ENCODE results near the gene EEF1AKMT4. TPM values are rescaled to one million over a fixed set of nuclear protein-coding genes. Genes with fewer than 3 reads are reported as not detected.

The EEF1AKMT4 gene
- total and polyA plus RNA-seq, 10 of the 15 experiments (the other 5 are each of a cell fraction or from before 2014, with no cell fraction given), result 7.5 to 26.8 (median 18.3) TPM

DNA sequence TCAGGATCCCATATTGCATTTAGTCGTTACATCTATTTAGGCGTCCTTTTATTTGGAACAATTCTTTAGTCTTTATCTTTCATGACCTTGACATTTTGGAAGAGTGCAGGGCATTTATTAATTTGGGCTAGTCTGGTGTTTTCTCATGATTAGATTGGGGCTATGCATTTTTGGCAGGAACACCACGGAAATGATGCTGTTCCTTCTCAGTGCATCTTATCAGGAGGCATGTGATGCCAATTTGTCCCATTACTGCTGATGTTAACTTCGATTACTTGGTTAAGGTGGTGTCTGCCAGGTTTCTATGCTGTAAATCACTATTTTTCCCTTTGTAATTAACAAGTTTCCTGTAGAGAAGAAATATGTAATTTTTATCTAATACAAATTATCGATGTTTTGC lies 38.2 kb upstream of the EEF1AKMT4 start:
- H3K9ac ChIP-seq (ENCODE audit: control insufficient read depth, insufficient read depth, low read length), result no peak overlapping the region
- no peaks in the 10 kb centered on the region for H3K79me2 ChIP-seq (ENCODE audit: control insufficient read depth, insufficient read depth, low read length)
- no TSS peak for BruUV-seq (replicated peaks)
- RAD21 ChIA-PET (ENCODE audit: unreplicated experiment), result no interaction called here
- no peak overlapping the region for H3K4me3 ChIP-seq
- no peak overlapping the region for H3K27ac ChIP-seq (ENCODE audit: control insufficient read depth, insufficient read depth)
- in situ Hi-C loops (cut with MboI), result no loop called here
- SMC1A ChIA-PET (ENCODE audit: uncharacterized antibody, unreplicated experiment), result no interaction called here
- no peaks in the 10 kb centered on the region for H3K9me3 ChIP-seq (replicated peaks; ENCODE audit: control insufficient read depth, insufficient read depth, low read length)
- no peak for ATAC-seq
- TF ChIP-seq SIX5 (IDR thresholded peaks at IDR 0.05; ENCODE audit: low read depth, low read length, severe bottlenecking) (no peak), MEF2B (IDR thresholded peaks at IDR 0.05; ENCODE audit: partially characterized antibody, poor library complexity, severe bottlenecking) (no peak), MTA3 (IDR thresholded peaks at IDR 0.05; ENCODE audit: borderline replicate concordance, low read length) (no peak), CHD4 (IDR thresholded peaks at IDR 0.05) (no peak), ZZZ3 (IDR thresholded peaks at IDR 0.05; ENCODE audit: control insufficient read depth, insufficient read length, low read depth) (no peak), RBBP5 (conservative IDR thresholded peaks at IDR 0.05) (no peak), MYC (IDR thresholded peaks at IDR 0.05; ENCODE audit: insufficient read depth, insufficient read length, insufficient replicate concordance, low read length, severe bottlenecking) (no peak), TCF7 (IDR thresholded peaks at IDR 0.05; ENCODE audit: borderline replicate concordance) (no peak), POLR2AphosphoS2 (IDR thresholded peaks at IDR 0.05; ENCODE audit: low read depth, low read length) (no peak), IKZF2 (IDR thresholded peaks at IDR 0.05) (no peak), TBL1XR1 (IDR thresholded peaks at IDR 0.05; ENCODE audit: low read depth, low read length) (no peak)
- TF ChIP-seq, protein P1, sequence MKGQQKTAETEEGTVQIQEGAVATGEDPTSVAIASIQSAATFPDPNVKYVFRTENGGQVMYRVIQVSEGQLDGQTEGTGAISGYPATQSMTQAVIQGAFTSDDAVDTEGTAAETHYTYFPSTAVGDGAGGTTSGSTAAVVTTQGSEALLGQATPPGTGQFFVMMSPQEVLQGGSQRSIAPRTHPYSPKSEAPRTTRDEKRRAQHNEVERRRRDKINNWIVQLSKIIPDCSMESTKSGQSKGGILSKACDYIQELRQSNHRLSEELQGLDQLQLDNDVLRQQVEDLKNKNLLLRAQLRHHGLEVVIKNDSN (IDR thresholded peaks at IDR 0.05; ENCODE audit: borderline replicate concordance, extremely low read length, insufficient read depth, low read depth, low read length), result no peak
- TF ChIP-seq, protein P2, sequence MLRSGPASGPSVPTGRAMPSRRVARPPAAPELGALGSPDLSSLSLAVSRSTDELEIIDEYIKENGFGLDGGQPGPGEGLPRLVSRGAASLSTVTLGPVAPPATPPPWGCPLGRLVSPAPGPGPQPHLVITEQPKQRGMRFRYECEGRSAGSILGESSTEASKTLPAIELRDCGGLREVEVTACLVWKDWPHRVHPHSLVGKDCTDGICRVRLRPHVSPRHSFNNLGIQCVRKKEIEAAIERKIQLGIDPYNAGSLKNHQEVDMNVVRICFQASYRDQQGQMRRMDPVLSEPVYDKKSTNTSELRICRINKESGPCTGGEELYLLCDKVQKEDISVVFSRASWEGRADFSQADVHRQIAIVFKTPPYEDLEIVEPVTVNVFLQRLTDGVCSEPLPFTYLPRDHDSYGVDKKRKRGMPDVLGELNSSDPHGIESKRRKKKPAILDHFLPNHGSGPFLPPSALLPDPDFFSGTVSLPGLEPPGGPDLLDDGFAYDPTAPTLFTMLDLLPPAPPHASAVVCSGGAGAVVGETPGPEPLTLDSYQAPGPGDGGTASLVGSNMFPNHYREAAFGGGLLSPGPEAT (IDR thresholded peaks at IDR 0.05; ENCODE audit: low read depth), result no peak
- H2AFZ ChIP-seq (ENCODE audit: control insufficient read depth, low read depth, low read length), result no peak overlapping the region
- peaks cover 2 to 4% of the 10 kb centered on the region in 2 experiments; a peak in 3 of 4 replicates for H3K27me3 ChIP-seq (replicated peaks in 1 of 2; ENCODE audit: control insufficient read depth in 2 of 2, insufficient read depth in 2 of 2, low read length in 1 of 2)
- H3K4me2 ChIP-seq (ENCODE audit: control insufficient read depth, insufficient read depth), result no peak overlapping the region
- intact Hi-C loops (cut with micrococcal nuclease; ENCODE audit: unreplicated experiment), result no loop called here
- CTCF ChIA-PET, result interaction anchor here (1.2 kb wide), 1 partner anchor 16 kb away, joined by 5 read pairs; no protein-coding TSS in a partner anchor
- no peak for DNase-seq (ENCODE audit: low read depth, low spot score)
- H4K20me1 ChIP-seq (ENCODE audit: control insufficient read depth, insufficient read depth), result no peaks in the 10 kb centered on the region
- POLR2A ChIA-PET, result no interaction called here
- no peaks in the 10 kb centered on the region for H3K36me3 ChIP-seq (ENCODE audit: control insufficient read depth in 2 of 2, insufficient read depth in 2 of 2, low read length in 1 of 2)
- 63% methylated on average over 5 of the region's 5 CpGs for WGBS (ENCODE audit: insufficient coverage, insufficient replicate concordance, low lambda C conversion rate, missing lambda C conversion rate)
- H3K4me1 ChIP-seq (ENCODE audit: control insufficient read depth, insufficient read depth, low read length), result no peaks in the 10 kb centered on the region
- no peak for FAIRE-seq
